GM12891 (cell line): ENCODE data around the gene ABTB2.

Source experiments
- DNase-seq: peaks from one replicate; pipeline ENCODE4 v3.0.0; 2011; ENCODE audit warnings: low spot score; ENCODE audit not compliant: insufficient read length
- FAIRE-seq: peaks from 2 replicates; lab custom pipeline; 2011; peaks lifted over from hg19 to GRCh38; lab: Jason Lieb, UNC
- PAX5 ChIP-seq: IDR thresholded peaks from 2 replicates; pipeline ENCODE4 v1.6.1; 2011; ENCODE audit warnings: low read length, moderate library complexity, mild to moderate bottlenecking; ENCODE audit not compliant: insufficient read depth, severe bottlenecking
- POLR2A ChIP-seq: IDR thresholded peaks from 2 replicates; pipeline ENCODE4 v1.6.1; 2011; ENCODE audit warnings: low read depth, low read length, control low read depth
- POLR2AphosphoS5 ChIP-seq: IDR thresholded peaks from 2 replicates; pipeline ENCODE4 v1.6.1; 2011; ENCODE audit warnings: low read depth, low read length, control low read depth
- POU2F2 ChIP-seq: IDR thresholded peaks from 2 replicates; pipeline ENCODE4 v1.6.1; 2011; ENCODE audit warnings: low read depth, mild to moderate bottlenecking, control low read depth, low read length, moderate library complexity
- SPI1 ChIP-seq: IDR thresholded peaks from 2 replicates; pipeline ENCODE4 v1.6.1; 2011; ENCODE audit warnings: low read depth, low read length, control low read depth
- TAF1 ChIP-seq: IDR thresholded peaks from 2 replicates; pipeline ENCODE4 v1.6.1; 2011; ENCODE audit warnings: low read depth, low read length, control low read depth

The ABTB2 gene

DNA sequence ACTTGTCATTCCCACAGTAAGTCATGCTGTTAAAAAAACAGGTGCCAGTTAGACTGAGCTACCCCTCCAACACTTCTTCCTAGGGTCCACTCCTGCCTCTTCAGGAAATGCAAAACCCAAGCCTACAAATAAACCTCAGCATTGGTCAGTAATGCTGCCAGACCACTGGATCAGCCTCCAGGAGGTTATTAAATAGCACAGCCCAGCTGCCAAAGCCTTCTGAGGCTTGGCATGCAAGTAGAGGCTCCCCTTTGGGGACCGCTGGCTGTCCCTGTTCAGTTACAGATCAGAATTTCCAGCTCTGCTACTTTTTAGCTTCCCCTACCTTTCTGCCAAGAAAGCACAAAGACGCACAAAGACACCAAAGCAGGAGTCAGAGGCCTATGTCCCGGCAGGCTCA lies 33.3 kb downstream of the ABTB2 start:
- no peak for TF ChIP-seq POLR2A
- TF ChIP-seq POLR2AphosphoS5 = no peak
- TF ChIP-seq PAX5 = no peak
- TF ChIP-seq POU2F2 = no peak
- TF ChIP-seq SPI1 = no peak
- TF ChIP-seq TAF1 = no peak
- DNase-seq (no peak), FAIRE-seq (no peak)

DNA sequence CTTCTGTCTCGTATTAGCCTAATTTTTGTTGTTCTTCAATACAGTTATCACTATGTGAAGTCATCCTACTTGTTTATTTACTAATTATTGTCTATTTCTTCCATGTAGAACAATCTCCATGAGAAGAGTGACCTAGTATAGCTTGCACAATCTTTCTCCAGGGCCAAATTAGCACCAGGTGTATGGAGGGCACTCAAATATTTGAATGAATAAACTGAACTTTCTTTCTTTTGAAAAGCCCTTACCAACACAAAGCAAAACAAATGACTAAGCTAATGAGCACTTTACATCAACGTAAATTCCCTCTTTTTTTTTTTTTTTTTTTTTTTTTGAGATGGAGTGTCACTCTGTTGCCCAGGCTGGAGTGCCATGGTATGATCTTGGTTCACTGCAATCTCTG lies 34.2 kb downstream of the ABTB2 start:
- TF ChIP-seq POLR2AphosphoS5 = no peak
- TF ChIP-seq PAX5 = no peak
- no peak for TF ChIP-seq SPI1
- no peak for TF ChIP-seq TAF1
- no peak for TF ChIP-seq POLR2A
- TF ChIP-seq POU2F2 = no peak
- DNase-seq (no peak), FAIRE-seq (no peak)

DNA sequence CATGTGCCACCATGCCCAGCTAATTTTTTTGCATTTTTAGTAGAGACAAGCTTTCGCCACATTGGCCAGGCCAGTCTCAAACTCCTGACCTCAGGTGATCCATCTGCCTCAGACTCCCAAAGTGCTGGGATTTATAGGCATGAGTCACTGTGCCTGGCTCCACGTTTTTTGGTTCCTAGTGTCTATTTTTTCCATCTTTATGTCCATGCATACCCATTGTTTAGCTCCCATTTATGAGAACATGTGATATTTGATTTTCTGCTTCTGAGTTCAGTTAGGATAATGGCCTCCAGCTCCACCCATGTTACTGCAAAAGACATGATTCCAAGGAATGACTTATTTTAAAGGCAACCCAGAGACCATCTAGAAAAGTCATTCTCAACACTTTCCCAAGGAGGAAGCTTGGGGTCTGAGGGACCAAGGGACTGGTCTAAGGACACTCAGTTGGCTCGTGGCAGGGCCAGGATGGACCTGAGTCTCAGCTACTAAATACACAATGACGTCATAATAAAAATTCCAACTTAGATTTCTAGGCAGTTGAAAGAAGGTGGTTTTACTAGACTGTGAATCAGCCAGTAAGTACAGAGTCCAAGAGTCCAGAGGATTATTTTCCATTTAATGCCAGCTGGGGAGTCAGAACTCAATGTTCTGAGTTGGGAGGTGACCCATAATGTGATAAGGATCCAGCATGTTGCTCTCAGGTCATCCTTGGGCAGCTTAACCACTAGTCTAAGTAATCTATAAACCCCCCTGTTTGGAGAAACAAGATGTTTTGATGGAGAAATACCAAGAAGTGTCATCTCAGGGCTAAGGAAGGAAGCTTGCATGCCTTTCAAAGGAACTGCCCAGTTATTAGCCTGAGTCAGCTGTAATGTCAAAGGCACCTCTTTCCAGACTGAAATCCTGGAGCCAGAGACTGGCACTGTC lies 39.4 kb downstream of the ABTB2 start:
- no peak for TF ChIP-seq POLR2AphosphoS5
- no peak for TF ChIP-seq POU2F2
- no peak for TF ChIP-seq POLR2A
- TF ChIP-seq TAF1 = no peak
- TF ChIP-seq SPI1 = no peak
- TF ChIP-seq PAX5 = no peak
- FAIRE-seq (no peak), DNase-seq (no peak)

DNA sequence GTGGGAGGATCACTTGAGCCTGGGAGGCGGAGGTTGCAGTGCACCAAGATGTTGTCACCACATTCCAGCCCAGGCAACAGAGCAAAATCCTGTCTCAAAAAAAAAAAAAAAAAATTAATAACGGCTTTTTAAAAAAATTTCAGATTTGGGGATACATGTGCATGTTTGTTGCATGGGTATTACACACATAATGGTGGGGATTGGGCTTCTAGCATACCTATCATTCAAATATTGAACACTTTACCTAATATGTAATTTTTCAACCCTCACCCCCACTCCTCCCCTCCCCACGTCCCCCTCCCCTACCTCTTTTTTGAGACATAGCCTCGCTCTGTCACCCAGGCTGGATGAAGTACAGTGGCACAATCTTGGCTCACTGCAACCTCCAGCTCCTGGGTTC lies 40.1 kb downstream of the ABTB2 start:
- FAIRE-seq (no peak), DNase-seq (no peak)
- no peak for TF ChIP-seq POLR2AphosphoS5
- no peak for TF ChIP-seq PAX5
- TF ChIP-seq TAF1 = no peak
- no peak for TF ChIP-seq SPI1
- no peak for TF ChIP-seq POU2F2
- TF ChIP-seq POLR2A = no peak

DNA sequence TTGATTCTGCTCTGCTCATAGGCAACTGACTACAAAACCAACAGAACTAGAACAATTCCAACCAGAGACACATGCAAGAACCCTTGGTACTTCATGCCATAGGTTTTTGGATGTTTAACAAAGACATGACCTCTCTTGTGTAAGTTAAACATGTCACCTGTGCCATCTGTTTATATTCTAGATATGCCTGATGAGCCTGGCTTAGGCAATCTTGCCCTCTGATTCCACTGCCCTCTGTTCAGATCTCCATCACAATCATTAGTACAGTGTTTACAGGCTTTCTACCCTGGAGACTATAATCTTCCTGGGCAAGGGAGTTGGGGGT lies 40.8 kb downstream of the ABTB2 start:
- DNase-seq (no peak), FAIRE-seq (no peak)

DNA sequence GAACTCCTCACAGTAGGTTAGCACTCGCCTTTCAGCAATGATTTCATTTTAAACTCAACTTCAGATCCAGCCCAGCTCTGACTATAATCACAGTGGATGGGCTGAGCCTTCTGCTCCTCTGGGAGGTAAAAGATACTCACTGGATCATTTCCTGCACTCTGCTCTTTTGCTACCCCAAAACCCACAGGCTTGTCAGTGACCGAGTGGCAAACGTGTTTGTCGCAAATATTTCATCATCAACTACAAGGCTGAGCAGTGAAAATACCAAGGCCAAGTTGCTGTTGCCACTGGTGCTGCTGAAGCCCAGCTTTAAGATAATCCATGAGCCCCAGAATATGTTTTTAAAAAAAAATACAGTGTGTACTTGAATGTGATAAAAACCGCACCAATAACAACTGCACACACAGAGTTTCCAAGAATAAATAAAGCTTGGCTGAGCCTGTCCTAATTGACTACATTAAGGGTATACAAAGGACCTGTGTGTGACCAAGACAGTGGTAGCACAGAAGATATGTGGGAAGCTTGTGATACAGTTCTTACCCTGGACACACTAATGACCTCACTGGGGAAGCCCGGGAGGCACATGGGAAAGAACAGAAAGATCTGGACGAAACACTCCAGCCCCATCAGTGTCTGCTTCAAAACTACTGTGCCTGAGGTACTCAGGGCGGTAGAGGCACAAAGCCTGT lies 41.3 kb downstream of the ABTB2 start:
- DNase-seq = no peak
- TF ChIP-seq TAF1 (no peak), SPI1 (no peak), POLR2A (no peak), POU2F2 (no peak), POLR2AphosphoS5 (no peak), PAX5 (no peak)
- no peak for FAIRE-seq

More for the DNA sequence above, 40.8 kb downstream of the ABTB2 start:
- TF ChIP-seq TAF1 (no peak), POLR2A (no peak), POU2F2 (no peak), PAX5 (no peak), POLR2AphosphoS5 (no peak), SPI1 (no peak)

DNA sequence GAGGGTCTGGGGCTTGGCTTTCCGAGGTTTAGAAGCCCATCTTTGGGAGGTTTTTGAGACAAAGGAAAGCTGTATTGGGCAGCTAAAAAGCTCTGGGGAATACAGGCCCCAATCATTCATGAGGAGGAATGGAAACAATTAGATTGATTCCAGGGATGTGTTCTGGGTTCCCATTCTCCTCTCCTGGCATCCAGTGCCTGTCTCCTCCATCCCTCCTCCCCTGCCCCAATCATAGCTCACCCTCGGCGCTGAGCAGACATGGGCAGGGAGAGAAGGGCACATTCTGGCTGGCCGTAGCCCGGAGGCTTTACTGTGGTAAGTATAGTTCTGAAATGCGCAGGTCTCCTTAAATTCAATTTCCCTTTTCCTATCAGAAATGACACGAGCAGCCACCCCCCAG lies 42.4 kb downstream of the ABTB2 start:
- no peak for FAIRE-seq
- no peak for DNase-seq
- TF ChIP-seq POLR2AphosphoS5 = no peak
- TF ChIP-seq POLR2A = no peak
- TF ChIP-seq SPI1 = no peak
- no peak for TF ChIP-seq TAF1
- no peak for TF ChIP-seq PAX5
- TF ChIP-seq POU2F2 = no peak

DNA sequence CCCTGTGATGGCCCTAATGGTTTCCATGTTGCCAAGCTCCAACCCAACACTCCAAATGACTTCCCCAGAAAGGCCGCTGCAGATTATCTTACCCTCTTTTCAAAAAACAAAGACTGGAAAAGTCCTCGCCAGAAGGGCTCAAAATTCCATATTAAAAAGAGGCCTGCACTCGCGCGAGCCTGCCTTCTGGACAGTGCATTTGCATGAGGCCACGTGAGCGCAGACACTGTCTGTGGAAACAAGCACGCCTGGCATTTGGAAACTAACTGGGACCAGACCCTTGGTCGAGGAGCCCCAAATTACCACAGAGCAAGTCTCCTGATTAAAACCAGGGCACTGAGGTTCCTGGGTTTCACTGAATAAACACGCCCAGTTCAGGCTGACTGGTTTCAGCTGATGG lies 42.9 kb downstream of the ABTB2 start:
- FAIRE-seq (no peak), DNase-seq (no peak)
- no peak for TF ChIP-seq POU2F2

DNA sequence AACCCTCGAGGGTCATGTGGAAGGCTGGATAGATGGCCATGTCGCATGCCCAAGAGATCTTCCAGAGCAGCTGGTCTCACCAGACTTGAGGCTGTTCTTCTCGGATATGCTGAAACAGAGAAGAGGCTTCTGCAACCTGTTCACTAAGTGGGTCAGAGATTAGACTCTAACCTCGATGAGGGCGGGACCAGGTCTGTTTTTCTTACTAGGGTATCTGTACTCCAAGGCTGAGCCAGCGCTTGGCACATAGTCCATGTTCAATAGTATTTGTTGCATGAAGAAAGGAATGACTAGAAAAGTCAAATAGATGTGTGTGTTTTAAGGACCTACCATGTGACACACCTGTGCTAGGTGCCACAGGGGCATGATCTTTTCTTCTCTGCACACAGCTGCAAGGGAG lies 43.6 kb downstream of the ABTB2 start:
- no peak for TF ChIP-seq SPI1
- TF ChIP-seq POU2F2 = no peak
- TF ChIP-seq POLR2A = no peak
- no peak for TF ChIP-seq TAF1
- no peak for TF ChIP-seq PAX5
- TF ChIP-seq POLR2AphosphoS5 = no peak
- FAIRE-seq (no peak), DNase-seq (no peak)
